GDM1 (cell line): ENCODE results near the gene ZNF792.
A peak's percentile ranks its signal among the peaks of the same experiment; 100 is the strongest.
"Not testable (repeated sequence)": the region's sequence is repeated elsewhere in the genome, so short reads cannot be mapped to it uniquely, and the experiment has no call there.

Experiments used
- DNase-seq: peaks from one replicate; lab custom pipeline; 2025; lab: John Stamatoyannopoulos, UW

The ZNF792 gene

DNA sequence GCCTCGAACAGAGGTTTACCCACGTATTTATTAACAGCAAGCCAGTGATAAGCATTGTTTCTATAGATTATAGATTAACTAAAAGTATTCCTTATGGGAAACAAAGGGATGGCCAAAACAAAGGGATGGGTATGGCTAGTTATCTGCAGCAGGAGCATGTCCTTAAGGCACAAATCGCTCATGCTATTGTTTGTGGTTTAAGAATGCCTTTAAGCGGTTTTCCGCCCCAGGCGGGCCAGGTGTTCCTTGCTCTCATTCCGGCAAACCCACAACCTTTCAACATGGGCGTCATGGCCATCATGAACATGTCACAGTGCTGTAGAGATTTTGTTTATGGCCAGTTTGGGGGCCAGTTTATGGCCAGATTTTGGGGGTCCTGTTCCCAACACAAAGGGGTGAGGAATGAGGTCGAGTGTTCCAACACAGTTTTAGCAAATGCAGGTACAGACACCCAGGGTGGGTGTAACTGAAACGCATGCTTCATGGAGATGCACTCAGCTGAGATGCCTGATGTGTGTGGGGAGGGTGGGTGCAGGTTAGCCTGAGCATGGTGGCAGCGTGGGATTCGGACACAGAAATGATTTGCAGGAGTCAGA, 6.3 kb upstream of the ZNF792 start:
- not testable (repeated sequence) for DNase-seq

DNA sequence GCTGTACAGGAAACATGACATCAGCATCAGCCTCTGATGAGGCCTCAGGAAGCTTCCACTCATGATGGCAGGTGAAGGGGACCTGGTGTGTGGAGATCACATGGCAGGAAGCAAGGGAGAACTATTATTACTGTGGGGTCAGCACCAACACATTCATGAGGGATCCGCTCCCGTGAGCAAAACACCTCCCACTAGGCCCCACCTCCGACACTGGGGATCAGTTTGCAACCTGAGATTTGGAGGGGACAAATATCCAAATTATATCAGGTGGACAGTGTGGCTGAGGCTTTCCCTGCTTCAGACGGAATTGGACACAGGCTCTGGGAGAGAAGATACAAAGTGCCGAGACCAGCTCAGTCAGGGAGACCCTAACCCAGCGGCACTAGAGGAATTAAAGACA, 5.7 kb upstream of the ZNF792 start:
- no peak for DNase-seq

DNA sequence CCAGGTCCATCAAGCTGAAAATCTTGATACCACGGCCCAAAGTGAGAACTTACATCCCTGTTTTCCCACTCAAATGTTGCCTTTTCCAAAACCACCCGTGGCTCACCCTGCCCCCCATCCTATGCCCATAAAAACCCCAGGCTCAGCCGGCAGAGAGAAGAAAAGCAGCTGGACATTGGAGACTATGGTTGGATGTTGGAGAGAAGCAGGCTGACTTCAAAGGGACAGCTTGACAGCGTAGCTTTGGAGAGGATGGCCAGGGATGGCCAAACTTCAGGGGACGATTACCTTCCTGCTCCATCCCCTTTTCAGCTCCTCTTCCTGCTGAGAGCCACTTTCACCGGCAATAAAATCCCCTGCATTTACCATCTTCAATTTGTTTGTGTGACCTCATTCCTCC, 3.5 kb upstream of the ZNF792 start:
- DNase-seq, result no peak

DNA sequence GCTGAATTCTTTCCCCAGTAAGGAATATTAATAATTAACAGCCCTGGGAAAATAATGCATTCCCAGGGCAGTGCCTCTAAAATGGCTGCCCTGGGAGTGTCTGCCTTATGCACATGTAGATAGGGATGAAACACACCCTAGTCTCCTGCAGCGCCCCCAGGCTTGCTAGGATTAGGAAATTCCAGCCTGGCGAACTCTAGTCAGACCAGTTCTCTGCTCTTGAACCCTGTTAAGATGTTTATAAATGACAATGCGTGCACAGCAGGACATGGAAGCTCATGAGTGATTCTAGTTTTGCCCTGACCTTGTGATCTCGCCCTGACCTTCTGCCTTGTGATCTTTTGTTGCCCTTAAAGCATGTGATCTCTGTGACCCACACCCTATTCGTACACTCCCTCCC, 1.5 kb upstream of the ZNF792 start:
- DNase-seq, result not testable (repeated sequence)

DNA sequence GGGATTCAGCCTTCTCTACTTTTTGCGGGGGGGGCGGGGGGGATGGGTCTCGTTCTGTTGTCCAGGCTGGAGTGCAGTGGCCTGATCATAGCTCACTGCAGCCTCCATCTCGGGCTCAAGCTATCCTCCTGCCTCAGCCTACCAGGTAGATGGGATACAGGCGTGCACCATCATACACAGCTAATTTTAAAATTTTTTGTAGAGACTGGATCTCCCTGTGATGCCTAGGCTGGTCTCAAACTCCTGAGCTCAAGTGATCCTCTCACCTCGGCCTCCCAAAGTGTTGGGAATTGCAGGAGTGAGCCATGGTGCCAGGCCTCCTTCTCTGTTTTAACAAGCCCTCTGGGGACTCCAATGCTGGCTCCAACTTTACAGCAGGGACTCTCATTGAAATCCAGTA, 569 bp upstream of the ZNF792 start:
- DNase-seq, result no peak

DNA sequence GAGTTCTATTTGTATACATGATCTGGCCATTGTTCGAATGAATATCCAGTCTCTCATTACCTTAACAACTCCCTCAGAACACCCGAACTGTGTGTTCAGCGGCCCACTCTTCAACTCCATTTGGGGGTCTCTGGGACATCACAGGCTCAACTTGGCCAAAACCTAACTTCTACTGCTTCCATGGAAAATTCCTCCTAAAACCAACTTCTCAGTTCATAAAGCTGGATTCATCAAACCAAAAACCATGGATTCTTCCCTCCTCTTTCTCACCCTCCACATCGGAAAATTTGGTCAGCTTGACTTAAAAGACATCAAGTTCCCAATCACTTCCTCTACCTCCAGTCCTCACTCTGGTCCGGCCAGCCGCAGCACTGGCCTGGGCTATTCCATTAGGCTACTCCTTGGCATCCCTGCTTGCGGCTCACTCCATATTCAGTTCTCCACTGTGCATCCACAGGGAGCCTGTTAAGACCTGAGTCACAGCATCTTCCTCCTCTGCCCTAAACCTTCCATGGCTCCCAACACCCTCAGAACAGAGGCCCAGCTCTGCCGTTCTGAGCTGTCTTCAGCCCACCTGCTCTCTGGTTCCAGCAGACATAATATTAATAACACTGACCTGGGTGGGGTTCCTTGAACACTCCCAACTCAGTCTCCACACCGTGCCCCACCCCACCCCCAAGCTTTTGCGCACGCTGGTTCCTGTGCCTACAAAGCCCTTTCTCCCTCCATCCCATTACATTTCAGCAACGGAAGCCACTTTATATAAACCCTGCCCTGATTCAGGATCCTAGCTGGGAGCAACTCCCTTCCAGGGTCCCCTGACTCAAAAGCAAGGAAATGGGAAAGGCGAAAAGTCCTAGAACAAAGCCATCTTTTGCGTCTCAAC, 1.1 kb downstream of the ZNF792 start:
- no peak for DNase-seq

DNA sequence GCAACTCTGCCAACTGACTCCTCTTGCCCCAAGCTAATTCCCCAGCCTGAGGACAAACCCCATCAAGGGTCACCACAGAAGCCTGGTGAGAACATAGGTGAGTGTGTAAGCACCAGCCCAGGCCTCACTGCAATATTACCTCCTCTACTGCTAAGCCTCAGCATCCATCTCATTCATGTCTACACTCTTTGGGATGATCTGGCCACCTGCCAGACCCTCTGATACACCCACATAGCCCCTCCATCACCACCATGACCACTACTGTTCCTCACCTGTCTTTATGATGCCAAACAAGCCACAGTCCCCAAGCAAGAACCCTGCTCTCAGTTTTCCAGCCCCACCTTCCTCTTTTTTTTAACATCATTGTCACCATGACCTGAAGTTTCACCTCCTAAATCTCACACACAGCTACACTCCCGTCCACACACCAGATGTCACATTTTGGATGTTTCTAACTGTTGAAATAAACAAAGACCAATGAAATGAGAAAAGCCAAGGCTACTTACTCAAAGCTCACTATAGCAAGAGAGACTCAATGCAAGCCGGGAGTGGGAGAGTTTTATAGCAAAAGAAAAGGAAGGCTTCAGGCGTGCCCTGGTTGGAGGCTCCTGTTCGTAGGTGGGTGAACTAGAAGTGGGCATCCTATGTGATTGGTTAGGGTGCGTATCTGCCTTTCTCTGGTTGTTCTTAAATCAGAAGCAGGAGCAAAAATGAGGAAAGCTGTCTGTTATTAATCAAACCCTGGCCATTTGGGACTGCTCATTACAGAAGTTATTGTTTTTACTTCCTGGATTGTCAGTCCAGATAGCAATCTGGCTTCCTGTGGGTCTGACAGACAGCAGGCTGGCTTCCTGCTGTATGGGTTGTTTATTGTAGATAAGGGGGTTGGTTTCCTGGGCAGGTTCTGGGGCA, 2.0 kb downstream of the ZNF792 start:
- DNase-seq, result peak; percentile 80

DNA sequence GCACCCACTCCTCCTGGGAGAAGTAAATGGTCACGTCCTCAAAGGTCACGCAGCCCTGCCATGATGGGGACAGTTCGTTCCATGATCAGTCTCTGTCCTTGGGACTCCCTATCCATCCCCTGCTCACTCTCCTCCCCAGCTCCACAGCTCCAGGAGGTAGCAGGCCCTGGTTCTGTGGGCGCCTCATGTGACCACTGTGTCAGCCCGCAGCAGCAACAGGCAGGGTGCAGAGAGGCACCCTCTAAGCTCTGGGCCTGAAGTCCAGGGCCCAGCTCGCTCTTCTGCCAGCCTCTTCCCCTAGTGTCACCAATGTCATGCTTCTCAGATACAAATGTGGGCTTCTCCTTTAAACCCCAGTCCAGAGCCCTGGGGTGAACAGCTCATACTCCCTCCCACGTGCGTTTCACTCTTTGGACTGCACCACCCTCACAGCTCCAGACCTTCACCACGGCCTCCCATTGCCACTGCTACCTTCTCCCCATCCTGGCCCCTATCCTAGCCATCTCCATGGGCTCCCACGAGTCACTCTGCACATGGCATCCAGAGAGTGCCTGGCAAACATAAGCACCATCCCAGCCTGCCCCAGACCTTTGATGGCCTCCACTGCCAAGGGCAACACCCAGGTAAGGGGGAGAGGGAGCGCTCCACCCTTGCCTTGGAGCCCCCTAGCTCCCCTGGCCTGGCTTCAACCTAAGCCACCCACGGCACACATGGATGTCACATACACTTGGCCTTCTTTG, 2.9 kb downstream of the ZNF792 start:
- DNase-seq, result no peak

DNA sequence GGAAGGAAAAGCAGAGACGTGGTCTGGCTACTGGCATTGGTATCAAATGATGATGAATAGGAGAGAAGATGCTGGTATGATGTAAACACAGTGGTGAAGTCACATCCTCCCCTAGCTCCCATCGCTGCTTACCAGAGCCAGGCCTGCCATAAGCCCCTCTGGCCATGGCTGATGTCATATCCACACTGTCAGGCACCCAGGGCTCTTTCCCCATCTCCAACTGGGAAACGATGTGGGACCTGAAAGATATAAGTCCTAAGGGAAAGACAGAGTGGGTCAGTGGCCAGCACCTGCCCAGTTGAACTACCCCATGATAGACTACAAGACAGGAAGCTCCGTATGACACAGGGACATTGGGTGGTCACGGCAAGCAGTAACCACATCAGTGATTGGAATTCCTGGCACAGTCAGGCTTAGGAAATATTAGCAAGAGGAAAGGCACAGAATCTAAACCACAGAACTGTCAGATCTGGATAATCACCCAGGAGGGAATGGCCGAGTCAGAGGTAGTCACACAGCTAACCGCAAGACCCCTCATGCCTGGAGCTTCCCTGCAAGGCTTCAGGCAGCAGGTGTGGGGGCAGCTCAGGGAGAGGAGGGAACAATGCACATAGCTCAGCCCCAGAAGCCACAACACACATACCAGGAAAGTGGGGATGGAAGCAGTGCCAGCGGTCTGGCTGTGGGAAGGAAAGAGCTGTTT, 3.8 kb downstream of the ZNF792 start:
- no peak for DNase-seq

DNA sequence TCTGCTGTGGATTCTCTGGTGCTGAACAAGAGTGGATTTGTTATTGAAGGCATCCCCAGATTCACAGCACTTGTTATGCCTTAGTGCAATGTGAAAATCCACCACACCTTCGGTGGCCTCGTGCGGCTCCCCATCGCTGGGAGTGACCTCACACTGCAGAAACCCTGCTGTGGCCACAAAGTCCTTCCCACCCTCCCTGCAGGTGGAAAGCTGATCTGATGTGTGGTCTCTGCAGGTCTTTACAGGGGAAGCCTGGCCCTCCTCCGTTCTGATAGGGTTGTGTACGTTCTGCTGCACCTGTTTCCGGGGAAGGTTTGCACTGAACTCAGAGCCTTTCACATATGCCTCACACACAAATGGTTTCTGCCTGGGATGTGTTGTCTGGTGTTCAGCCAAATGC, 5.0 kb downstream of the ZNF792 start:
- DNase-seq, result no peak

DNA sequence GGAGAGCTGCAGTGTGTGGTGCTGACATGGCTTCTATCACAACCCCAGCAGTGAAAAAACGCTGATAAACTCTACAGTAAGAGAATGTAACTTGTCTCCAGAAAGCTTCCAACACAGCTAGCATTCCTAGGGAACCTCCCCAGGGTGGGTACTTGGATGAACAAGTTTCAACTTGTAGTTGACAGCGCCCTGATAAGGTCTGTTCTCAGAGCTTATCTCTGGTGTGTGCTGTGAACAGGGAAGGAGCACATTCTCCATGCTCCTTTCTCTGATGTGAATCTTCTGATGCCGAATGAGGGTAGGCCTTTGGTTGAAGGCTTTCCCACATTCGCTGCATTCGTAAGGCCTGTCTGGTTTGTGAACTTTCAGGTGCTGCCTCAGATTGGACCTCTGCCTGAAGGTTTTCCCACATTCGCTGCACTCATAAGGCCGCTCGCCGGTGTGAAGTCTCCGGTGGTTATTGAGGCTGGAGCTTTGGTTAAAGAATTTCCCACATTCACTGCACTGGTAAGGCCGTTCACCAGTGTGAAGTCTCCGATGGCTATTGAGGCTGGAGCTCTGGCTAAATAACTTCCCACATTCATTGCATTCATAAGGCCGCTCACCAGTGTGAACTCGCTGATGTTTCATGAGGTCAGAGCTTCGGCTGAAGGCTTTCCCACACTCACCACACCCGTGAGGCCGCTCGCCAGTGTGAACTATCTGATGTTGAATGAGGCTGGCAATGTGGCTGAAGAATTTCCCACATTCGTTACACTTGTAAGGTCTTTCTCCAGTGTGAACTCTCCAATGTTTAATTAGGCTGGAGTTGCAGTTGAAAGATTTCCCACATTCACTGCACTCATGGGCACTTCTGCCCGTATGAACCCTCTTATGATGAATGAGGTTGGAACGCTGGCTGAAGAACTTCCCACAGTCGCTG, 5.9 kb downstream of the ZNF792 start:
- DNase-seq, result no peak

DNA sequence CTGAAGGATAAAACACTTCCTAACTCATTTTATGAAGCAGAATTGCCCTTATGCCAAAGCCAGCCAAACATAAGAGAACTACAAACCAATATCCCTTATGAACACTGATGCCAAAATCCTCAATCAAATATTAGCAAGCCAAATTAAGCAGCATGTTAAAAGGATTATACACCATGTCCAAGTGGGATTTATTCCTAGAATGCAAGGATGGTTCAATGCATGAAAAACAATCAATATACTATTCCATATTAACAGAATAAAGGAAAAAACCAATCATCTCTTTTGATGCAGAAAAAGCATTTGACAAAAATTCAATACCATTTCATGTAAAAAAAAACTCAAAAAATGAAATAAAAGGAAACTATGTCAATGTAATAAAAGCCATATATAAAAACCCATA, 10.9 kb downstream of the ZNF792 start:
- DNase-seq, result no peak

DNA sequence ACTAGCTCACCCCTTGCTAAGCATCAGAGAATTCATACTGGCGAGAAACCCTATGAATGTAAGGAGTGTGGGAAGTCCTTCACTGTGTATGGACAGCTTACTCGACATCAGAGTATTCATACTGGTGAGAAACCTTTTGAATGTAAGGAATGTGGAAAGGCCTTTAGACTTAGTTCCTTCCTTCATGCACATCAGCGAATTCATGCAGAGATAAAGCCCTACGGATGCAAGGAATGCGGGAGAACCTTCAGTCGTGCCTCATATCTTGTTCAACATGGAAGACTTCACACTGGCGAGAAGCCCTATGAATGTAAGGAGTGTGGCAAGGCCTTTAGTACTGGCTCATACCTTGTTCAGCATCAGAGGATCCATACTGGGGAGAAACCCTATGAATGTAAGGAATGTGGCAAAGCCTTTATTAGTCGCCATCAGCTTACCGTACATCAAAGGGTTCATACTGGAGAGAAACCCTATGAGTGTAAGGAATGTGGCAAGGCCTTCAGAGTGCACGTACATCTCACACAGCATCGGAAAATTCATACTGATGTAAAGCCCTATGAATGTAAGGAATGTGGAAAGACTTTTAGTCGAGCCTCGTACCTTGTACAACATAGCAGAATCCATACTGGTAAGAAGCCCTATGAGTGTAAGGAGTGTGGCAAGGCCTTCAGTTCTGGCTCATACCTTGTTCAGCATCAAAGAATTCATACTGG, 20.0 kb downstream of the ZNF792 start:
- no peak for DNase-seq

DNA sequence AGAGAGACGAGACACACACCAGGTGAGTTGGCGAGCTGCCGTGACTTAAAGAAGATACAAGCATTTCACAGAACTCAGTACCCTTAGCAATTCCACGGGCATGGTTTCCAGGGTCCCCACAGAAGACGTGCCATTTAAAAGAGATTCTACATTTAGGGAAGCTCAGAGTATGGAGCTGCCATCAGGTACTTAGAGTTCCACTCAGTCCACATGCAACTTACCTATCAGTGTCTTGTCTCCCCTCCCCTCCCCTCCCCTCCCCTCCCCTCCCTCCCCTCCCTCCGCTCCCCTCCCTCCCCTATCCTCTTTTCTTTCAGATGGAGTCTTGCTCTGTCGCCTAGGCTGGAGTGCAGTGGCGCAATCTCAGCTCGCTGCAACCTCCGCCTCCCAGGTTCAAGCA, 25.1 kb downstream of the ZNF792 start:
- DNase-seq, result no peak

DNA sequence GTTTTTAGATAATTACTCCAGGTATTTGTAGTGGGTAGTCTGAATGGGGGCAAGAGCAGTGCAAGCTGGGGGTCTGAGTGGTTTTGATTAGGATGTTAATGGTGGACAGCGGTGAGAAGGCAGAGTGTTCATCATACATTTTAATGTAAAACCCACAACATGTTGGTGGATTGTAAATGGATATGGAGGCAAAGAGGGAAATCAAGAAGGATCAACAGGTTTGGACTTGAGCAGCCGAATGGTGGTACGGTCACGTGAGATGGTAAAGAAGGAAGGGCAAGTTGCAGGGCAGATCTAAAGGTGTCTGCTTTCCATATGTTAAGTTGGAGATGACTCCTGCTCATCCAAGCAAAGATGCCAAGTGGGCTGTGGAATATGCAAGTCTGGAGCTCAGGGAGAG, 27.8 kb downstream of the ZNF792 start:
- no peak for DNase-seq

DNA sequence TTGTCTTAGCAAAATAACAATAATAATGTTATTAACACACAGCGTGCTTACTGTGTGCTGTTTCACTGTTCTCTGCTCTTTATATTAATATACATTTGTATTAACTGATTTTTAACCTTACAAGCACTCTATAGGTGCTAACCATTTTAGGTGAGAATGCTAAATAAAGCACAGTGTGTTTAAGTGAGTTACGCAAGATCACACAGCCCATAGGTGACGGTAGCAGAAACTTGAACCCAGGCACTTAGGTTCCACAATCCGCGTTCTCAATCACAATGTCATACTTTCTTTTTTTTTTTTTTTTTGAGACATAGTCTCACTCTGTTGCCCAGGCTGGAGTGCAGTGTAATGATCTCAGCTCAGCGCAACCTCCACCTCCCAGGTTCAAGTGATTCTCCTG, 31.5 kb downstream of the ZNF792 start:
- DNase-seq, result no peak

DNA sequence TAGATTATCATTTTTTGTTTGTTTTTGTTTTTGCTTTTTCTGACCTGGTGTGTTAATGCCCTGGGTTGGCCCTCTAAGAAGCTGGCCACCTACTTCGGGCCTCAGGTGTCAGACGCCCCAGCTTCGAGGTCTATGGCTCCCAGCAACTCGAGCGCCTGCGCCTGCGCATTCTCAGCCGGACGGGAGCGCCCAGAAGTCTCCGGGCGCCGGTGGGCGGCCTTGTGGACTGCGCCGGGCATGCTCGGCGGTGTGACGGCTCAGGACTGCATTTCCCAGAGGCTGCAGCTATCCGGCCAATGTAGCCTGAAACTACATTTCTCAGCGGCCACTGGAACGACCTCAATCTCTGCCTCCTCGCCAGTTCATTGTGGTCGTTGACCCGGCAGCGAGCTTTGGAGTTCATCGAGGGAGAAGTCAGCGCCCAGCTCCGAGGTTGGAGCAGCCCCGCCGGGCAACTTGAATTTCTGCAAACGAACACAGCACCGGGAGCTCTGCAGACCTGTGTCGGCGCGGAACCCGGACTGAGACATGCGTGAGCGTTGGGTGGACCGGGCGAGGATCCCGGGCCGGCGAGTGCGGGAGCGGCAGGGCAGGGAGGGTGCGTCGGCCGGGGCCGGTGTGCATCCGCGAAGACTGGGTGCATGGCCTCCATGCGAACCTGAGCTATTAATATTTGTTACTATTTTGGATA, 37.2 kb downstream of the ZNF792 start, which contains the start of gene ZNF30:
ZNF30 (plus strand) TSS at position 219 of the 691 bp plus-strand sequence. CDS start 3,045 bp downstream, outside the sequence.
- peak; percentile 69 for DNase-seq

DNA sequence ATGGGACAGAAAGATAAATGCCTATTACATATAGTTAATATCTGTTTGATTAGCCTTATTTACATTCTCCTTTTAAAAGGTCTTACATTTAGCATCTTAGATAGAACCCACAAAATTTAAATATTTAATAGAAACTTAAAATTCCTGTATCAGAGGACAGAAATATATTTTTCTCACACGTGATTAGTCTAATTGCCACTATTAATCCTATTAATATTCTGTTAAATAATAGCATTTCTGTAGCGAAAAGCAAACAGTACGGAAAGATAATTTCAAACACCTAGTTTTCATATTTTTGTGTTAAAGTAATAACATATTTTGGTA, 37.7 kb downstream of the ZNF792 start:
- no peak for DNase-seq

DNA sequence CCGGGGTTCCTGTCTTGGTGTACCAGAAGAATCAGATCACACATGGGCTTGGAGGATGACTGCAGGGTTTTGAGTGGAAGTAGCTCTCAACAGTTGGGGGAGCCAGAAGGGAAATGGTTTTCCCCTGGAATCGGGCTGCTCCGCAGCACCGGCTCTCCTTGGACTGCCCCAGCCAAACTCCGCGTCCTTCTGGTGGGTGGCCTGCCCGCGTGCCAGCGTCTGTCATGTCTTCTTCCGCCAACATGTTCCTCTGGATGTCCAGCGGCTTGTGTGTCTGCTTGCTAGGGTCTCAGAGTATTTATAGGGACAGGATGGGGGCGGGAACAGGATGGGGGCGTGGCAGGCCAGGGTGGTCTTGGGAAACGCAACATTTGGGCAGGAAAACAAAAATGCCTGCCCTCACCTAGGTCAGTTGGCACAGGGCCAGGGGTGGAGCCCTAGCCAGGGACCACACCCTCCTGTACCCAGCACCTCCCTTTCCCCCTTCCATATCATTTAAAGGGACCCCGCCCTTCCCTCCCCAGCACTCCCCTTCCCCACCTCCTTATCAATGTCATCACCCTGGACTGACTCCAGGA, 38.7 kb downstream of the ZNF792 start:
- DNase-seq, result no peak
